A673 (cell line): ENCODE measurements around the gene GALNT18.

Source experiments
- EZH2 ChIP-seq: fragments of 200-600 bp; sonication (generic); IDR thresholded peaks from 2 replicates; pipeline ENCODE4 v1.6.1; 2017; ENCODE audit warnings: borderline replicate concordance, low read depth, mild to moderate bottlenecking, mixed read lengths, antibody characterized with exemption, low read length; ENCODE audit not compliant: poor library complexity, severe bottlenecking
- TF ChIP-seq, protein P1 (sequence below): fragments of 300-800, 200-600 bp; sonication (generic); conservative IDR thresholded peaks from 2 replicates; pipeline ENCODE4 v1.5.1; 2017; ENCODE audit warnings: low read depth, mild to moderate bottlenecking, antibody characterized with exemption, low read length, moderate library complexity, mixed read lengths

DNA sequence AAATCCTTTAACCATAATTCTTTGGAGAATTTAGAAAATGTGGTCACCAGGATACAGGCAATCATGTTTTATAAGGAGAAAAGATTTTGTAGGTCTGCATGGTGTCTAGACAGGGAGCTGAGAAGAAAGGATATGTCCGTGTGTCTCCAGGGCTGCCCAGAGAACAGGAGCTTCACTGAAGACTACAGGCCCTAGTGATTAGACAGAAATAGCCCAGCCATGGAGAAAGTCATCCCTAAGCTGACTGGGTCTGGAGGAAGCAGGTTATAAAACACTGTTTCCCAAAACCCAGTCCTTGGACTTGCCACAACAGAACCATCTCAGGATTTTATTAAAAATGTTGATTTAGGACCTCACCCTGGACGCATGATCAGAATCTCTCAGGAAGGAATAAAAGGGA is 84.4 kb downstream of the GALNT18 start:
- TF ChIP-seq, protein P1, sequence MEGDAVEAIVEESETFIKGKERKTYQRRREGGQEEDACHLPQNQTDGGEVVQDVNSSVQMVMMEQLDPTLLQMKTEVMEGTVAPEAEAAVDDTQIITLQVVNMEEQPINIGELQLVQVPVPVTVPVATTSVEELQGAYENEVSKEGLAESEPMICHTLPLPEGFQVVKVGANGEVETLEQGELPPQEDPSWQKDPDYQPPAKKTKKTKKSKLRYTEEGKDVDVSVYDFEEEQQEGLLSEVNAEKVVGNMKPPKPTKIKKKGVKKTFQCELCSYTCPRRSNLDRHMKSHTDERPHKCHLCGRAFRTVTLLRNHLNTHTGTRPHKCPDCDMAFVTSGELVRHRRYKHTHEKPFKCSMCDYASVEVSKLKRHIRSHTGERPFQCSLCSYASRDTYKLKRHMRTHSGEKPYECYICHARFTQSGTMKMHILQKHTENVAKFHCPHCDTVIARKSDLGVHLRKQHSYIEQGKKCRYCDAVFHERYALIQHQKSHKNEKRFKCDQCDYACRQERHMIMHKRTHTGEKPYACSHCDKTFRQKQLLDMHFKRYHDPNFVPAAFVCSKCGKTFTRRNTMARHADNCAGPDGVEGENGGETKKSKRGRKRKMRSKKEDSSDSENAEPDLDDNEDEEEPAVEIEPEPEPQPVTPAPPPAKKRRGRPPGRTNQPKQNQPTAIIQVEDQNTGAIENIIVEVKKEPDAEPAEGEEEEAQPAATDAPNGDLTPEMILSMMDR: no peak
- TF ChIP-seq EZH2: no peak
